ENCODE measurements around the gene TMEM63B.

DNA sequence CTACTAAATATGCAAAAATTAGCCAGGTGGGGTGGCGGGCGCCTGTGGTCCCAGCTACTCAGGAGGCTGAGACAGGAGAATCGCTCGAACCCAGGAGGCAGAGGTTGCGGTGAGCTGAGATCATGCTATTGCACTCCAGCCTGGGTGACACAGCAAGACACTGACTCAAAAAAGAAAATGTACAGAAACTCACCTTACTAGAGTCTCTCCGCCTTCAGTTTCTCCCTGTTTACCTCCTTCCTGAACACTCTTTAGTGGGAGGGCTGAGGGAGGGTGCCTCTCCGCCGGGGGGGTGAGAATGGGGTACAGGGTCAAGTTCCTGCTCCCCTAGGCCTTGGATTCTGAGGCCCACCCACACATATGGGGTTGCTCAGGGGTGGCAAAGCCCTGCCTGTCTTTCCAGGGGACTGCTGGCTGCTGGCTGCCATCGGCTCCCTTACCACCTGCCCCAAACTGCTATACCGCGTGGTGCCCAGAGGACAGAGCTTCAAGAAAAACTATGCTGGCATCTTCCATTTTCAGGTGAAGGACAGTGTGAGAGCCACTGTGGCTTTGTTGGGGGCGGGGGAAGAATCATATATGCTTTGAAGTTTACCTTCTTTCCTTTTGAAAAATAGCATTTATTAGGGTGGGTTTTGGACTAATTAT, 44.7 kb downstream of the TMEM63B start:
- TF ChIP-seq, protein P1, sequence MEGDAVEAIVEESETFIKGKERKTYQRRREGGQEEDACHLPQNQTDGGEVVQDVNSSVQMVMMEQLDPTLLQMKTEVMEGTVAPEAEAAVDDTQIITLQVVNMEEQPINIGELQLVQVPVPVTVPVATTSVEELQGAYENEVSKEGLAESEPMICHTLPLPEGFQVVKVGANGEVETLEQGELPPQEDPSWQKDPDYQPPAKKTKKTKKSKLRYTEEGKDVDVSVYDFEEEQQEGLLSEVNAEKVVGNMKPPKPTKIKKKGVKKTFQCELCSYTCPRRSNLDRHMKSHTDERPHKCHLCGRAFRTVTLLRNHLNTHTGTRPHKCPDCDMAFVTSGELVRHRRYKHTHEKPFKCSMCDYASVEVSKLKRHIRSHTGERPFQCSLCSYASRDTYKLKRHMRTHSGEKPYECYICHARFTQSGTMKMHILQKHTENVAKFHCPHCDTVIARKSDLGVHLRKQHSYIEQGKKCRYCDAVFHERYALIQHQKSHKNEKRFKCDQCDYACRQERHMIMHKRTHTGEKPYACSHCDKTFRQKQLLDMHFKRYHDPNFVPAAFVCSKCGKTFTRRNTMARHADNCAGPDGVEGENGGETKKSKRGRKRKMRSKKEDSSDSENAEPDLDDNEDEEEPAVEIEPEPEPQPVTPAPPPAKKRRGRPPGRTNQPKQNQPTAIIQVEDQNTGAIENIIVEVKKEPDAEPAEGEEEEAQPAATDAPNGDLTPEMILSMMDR (IDR thresholded peaks at IDR 0.05): no peak
- TF ChIP-seq POLR2A (IDR thresholded peaks at IDR 0.05): no peak
